HEK293T (cell line): ENCODE measurements around the gene FAS.

ENCODE experiments used
- CTCF ChIA-PET: fragments of 350-600 bp; formaldehyde crosslinking; extraction: SDS; loops from one replicate; lab custom pipeline; 2021; ENCODE audit warnings: antibody characterized with exemption, inconsistent platforms; lab: Yijun Ruan, JAX
- POLR2A ChIA-PET: fragments of 350-600 bp; formaldehyde crosslinking; extraction: SDS; loops from one replicate; lab custom pipeline; 2020; ENCODE audit warnings: antibody characterized with exemption, inconsistent platforms; lab: Yijun Ruan, JAX
- DNase-seq: peaks from one replicate; pipeline ENCODE4 v3.0.0; 2012; ENCODE audit warnings: mixed read lengths; ENCODE audit errors: extremely low spot score
- ARNT ChIP-seq: fragments of 450-650 bp; IDR thresholded peaks from 2 replicates; pipeline ENCODE4 v1.6.1; 2017; ENCODE audit warnings: mild to moderate bottlenecking
- BHLHE40 ChIP-seq: fragments of 450-650 bp; IDR thresholded peaks from 2 replicates; pipeline ENCODE4 v1.6.1; 2016; ENCODE audit warnings: mild to moderate bottlenecking, moderate library complexity, borderline replicate concordance
- CTBP1 ChIP-seq: fragments of 450-650 bp; IDR thresholded peaks from 2 replicates; pipeline ENCODE4 v1.6.1; 2016; ENCODE audit warnings: borderline replicate concordance
- ELF4 ChIP-seq: fragments of 450-650 bp; IDR thresholded peaks from 2 replicates; pipeline ENCODE4 v1.6.1; 2017; ENCODE audit warnings: antibody characterized with exemption
- FOXA1 ChIP-seq: fragments of 450-650 bp; IDR thresholded peaks from 2 replicates; pipeline ENCODE4 v1.6.1; 2016; ENCODE audit warnings: mild to moderate bottlenecking
- FOXK2 ChIP-seq: fragments of 450-650 bp; IDR thresholded peaks from 2 replicates; pipeline ENCODE4 v1.6.1; 2016; ENCODE audit warnings: mild to moderate bottlenecking
- FOXM1 ChIP-seq: fragments of 450-650 bp; IDR thresholded peaks from 2 replicates; pipeline ENCODE4 v1.6.1; 2017; ENCODE audit warnings: mild to moderate bottlenecking, borderline replicate concordance
- HDGF ChIP-seq: fragments of 450-650 bp; IDR thresholded peaks from 2 replicates; pipeline ENCODE4 v1.6.1; 2017; ENCODE audit warnings: antibody characterized with exemption, borderline replicate concordance
- L3MBTL2 ChIP-seq: fragments of 450-650 bp; conservative IDR thresholded peaks from 2 replicates; pipeline ENCODE4 v1.6.1; 2016; ENCODE audit warnings: mild to moderate bottlenecking
- LEF1 ChIP-seq: fragments of 450-650 bp; IDR thresholded peaks from 2 replicates; pipeline ENCODE4 v1.6.1; 2017; ENCODE audit warnings: mild to moderate bottlenecking, borderline replicate concordance
- NFRKB ChIP-seq: fragments of 450-650 bp; IDR thresholded peaks from 2 replicates; pipeline ENCODE4 v1.6.1; 2016; ENCODE audit warnings: mild to moderate bottlenecking, moderate library complexity
- SP1 ChIP-seq: fragments of 450-650 bp; IDR thresholded peaks from 2 replicates; pipeline ENCODE4 v1.6.1; 2017
- SUZ12 ChIP-seq: fragments of 450-650 bp; IDR thresholded peaks from 2 replicates; pipeline ENCODE4 v1.6.1; 2016; ENCODE audit warnings: mild to moderate bottlenecking
- TARDBP ChIP-seq: fragments of 450-650 bp; IDR thresholded peaks from 2 replicates; pipeline ENCODE4 v1.6.1; 2016
- ZNF384 ChIP-seq: fragments of 450-650 bp; IDR thresholded peaks from 2 replicates; pipeline ENCODE4 v1.6.1; 2016
- TF ChIP-seq, protein P1 (sequence below): fragments of 450-650 bp; IDR thresholded peaks from 2 replicates; pipeline ENCODE4 v1.6.1; 2016

FAS gene

DNA sequence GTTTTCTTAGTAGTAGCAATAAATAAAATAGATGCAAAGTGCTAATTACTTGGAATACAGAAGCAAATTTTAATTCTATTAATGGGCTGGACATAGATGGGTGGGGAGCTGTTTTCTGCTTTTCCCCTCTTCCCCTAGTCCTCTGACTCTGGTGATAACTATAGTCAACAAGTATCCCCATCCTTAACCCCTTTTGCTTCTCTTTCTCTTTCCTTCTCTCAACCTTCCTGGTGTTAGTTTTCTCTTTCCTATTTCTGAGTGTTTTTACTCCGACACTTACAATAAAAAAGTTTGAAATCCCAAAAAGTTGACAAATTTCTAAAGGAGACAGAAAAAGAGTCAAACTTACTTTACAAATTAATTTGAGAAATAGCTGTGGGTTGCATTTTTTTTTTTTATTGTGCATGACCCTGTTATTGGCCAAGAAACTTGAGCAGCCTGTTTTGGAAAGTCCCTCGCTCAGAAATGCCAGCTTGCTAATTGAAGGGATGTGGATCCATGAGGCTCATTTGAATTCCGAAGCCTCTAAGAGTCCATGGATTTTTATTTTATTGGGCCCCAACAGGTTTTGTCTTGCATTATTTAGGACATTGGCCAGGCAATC, 2.4 kb downstream of the FAS start:
- POLR2A ChIA-PET, result interaction anchor here (0.8 kb wide), 1 partner anchor 112 kb away, joined by 3 read pairs; no protein-coding TSS in a partner anchor

DNA sequence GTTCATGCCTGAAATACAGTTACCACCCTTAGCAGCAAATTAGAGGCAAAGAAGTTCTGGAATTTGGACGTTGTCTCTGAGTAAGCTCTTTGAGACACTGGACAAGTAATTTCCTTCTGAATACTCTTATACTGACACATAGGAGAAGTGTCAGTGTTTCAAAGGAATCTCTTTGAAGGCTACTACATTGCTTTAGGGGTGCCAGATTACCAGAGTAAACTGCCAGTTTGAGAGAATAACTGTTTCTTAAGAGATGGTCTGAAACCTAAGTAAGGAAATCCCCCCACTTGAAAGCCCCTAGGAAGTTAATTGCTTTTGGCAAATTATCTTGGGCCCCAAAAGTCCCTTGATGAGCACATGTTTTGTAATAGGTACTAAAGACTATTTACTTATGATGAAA, 3.4 kb downstream of the FAS start:
- POLR2A ChIA-PET, result no interaction called here
- no peak for TF ChIP-seq FOXK2
- TF ChIP-seq CTBP1, result no peak
- TF ChIP-seq BHLHE40, result no peak
- TF ChIP-seq ZNF384, result no peak
- no peak for TF ChIP-seq HDGF
- no peak for TF ChIP-seq FOXA1
- no peak for TF ChIP-seq LEF1
- no peak for TF ChIP-seq TARDBP
- TF ChIP-seq FOXM1, result no peak
- no peak for TF ChIP-seq NFRKB
- TF ChIP-seq SP1, result no peak
- no peak for TF ChIP-seq ELF4
- no peak for TF ChIP-seq ARNT
- no peak for TF ChIP-seq L3MBTL2
- TF ChIP-seq SUZ12, result no peak
- TF ChIP-seq, protein P1, sequence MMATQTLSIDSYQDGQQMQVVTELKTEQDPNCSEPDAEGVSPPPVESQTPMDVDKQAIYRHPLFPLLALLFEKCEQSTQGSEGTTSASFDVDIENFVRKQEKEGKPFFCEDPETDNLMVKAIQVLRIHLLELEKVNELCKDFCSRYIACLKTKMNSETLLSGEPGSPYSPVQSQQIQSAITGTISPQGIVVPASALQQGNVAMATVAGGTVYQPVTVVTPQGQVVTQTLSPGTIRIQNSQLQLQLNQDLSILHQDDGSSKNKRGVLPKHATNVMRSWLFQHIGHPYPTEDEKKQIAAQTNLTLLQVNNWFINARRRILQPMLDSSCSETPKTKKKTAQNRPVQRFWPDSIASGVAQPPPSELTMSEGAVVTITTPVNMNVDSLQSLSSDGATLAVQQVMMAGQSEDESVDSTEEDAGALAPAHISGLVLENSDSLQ, result no peak
- CTCF ChIA-PET, result interaction anchor here (0.6 kb wide), 1 partner anchor 58 kb away, joined by 3 read pairs; no protein-coding TSS in a partner anchor
- DNase-seq, result no peak

More for the DNA sequence above, 2.4 kb downstream of the FAS start:
- CTCF ChIA-PET, result interaction anchor here (0.7 to 4.0 kb wide), 2 partner anchors 59 to 218 kb away, joined by 3 to 24 read pairs; no protein-coding TSS in a partner anchor
- no peak for TF ChIP-seq FOXK2
- TF ChIP-seq L3MBTL2, result no peak
- TF ChIP-seq BHLHE40, result no peak
- TF ChIP-seq ZNF384, result peak; percentile 41; the same call in 1 of the 2 replicates
- TF ChIP-seq NFRKB, result no peak
- TF ChIP-seq, protein P1, result no peak
- DNase-seq, result no peak

- no peak for TF ChIP-seq ELF4
- TF ChIP-seq ARNT, result no peak
- no peak for TF ChIP-seq LEF1
- no peak for TF ChIP-seq SUZ12
- TF ChIP-seq, protein P1, result no peak
- no peak for TF ChIP-seq SP1
- ChIA-PET CTCF (no interaction called here), POLR2A (interaction anchor here (0.7 kb wide), 1 partner anchor 25 kb away, joined by 3 read pairs; no protein-coding TSS in a partner anchor)
- DNase-seq, result no peak
Measured at GRCh38 chr10:88995156-88995876, 4.7 kb downstream of the FAS start.

DNA sequence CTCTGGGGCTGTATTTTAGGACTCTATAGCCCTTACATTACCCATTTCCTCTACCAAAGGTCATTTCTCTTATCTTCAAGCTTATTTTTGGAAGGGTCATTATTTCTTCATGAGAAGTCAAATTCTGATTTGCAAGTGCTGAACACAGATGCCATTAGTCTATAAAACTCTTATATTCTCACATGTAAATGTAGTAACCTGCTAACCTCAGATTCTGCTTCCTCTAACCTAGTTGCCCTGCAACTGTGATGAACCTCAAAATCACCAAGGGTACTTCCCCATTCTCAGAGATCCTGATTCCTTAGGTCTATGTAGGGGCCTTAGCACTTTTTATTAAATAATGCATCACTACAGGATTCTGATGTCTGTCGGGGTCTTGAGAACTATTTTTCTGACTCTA, 6.3 kb downstream of the FAS start:
- CTCF ChIA-PET, result interaction anchor here (0.6 kb wide), 1 partner anchor 69 kb away, joined by 3 read pairs; no protein-coding TSS in a partner anchor
- TF ChIP-seq TARDBP (no peak), HDGF (no peak), FOXK2 (no peak), CTBP1 (no peak), L3MBTL2 (no peak), ZNF384 (no peak), LEF1 (no peak), NFRKB (no peak), SP1 (no peak), FOXM1 (no peak), ELF4 (no peak), FOXA1 (no peak), SUZ12 (no peak), BHLHE40 (no peak), ARNT (no peak)
- TF ChIP-seq, protein P1, result no peak
- DNase-seq, result no peak
- POLR2A ChIA-PET, result no interaction called here

DNA sequence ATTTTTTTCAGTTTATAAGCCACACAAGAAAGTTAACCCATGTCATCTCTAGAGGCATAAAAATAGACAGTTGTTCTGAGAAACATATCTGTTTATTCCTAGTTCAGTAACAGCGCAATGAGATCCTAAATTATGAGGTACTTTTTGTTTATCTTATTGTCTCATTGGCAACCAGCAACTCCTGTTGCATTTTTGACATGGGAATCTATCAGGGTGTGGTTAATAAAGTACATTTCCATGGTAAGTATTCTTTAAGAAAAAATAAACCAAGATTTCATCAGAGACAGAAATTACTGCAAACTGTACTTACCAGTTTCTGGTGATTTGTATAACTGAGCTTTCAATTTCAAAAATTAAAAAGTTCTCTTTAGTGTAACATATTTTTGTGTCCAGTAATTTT, 9.0 kb downstream of the FAS start:
- TF ChIP-seq HDGF, result no peak
- no peak for TF ChIP-seq FOXK2
- no peak for TF ChIP-seq FOXM1
- TF ChIP-seq SUZ12, result no peak
- TF ChIP-seq FOXA1, result no peak
- no peak for TF ChIP-seq SP1
- DNase-seq, result no peak
- ChIA-PET POLR2A (no interaction called here), CTCF (interaction anchor here (0.6 kb wide), 1 partner anchor 30 kb away, joined by 3 read pairs; no protein-coding TSS in a partner anchor)
